Bronchial epithelial cell (primary cell): Measurements from ENCODE around the gene CLCN1. TPM values are rescaled to one million over a fixed set of nuclear protein-coding genes. Genes with fewer than 3 reads are reported as not detected.
A peak's percentile ranks its signal among the peaks of the same experiment; 100 is the strongest.

Experiments
- DNase-seq: peaks from one replicate; pipeline ENCODE4 v3.0.0-alpha.2; 2010; ENCODE audit warnings: low read depth
- FAIRE-seq: peaks from 2 replicates; lab custom pipeline; 2011; peaks lifted over from hg19 to GRCh38; lab: Jason Lieb, UNC
- H3K27me3 ChIP-seq: 2 replicates; pipeline ENCODE4 v1.5.1; 2011; ENCODE audit warnings: low read length; ENCODE audit not compliant: control insufficient read depth, insufficient read depth
- H3K36me3 ChIP-seq: 2 replicates; pipeline ENCODE4 v1.5.1; 2011; ENCODE audit warnings: low read length; ENCODE audit not compliant: control insufficient read depth, insufficient read depth
- H3K4me3 ChIP-seq: 2 replicates; pipeline ENCODE4 v1.5.1; 2011; ENCODE audit warnings: mild to moderate bottlenecking, low read depth, low read length, control low read depth
- CTCF ChIP-seq: IDR thresholded peaks from 2 replicates; pipeline ENCODE4 v1.5.1; 2011; ENCODE audit warnings: mild to moderate bottlenecking, moderate library complexity, low read length, control low read depth, inconsistent platforms; ENCODE audit not compliant: insufficient read depth, severe bottlenecking
- total RNA-seq: library from RNA; depleted of rRNA; stranded (reverse); fragments of >200 nt; gene quantifications from 2 replicates; pipeline ENCODE4 v1.2.1, GENCODE V29; 2014

Gene CLCN1
- total RNA-seq, 1 donor from 2014 or later = under 0.01 TPM

- no peak overlapping the region for H3K4me3 ChIP-seq
- FAIRE-seq (no peak), DNase-seq (no peak)
- peaks cover 8% of the 10 kb centered on the region for H3K27me3 ChIP-seq
- no peaks in the 10 kb centered on the region for H3K36me3 ChIP-seq
- TF ChIP-seq CTCF = peak; percentile 25
Observed at GRCh38 chr7:143355450-143356385, 39.8 kb downstream of the CLCN1 start.

DNA sequence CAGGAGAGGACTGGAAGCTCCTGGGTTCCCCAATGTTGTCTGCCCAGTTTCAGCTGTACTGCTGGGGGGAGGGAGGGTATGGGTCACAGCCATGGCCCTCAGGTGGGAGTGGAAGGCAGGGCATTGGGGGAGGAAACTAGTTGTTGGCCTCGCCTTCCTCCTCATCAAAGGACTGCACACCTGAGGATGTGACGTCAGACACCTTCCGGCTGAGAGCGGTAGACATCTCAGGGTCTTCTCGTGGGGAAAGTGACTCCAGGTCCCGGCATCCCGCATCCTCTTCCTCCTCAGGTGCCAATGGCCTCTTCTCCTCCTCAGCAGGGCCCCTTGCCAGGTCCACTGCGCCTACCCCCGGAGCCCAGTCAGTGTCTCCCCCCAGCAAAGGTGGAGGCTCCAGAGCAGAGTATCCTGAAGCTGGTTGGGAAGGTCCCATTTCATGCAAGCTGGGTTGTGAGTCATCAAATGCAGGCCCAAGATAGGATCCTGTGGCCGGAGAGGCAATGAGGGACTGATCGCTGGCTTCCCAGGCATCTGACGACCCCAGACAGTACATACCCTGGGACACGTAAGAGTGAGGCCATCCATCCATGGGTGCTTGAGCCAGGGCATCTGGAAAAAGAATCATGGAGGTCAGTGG is 40.6 kb downstream of the CLCN1 start:
- Histone ChIP-seq H3K27me3 (peaks cover 12% of the 10 kb centered on the region), H3K36me3 (no peaks in the 10 kb centered on the region), H3K4me3 (no peak overlapping the region)
- no peak for TF ChIP-seq CTCF
- FAIRE-seq (no peak), DNase-seq (no peak)

DNA sequence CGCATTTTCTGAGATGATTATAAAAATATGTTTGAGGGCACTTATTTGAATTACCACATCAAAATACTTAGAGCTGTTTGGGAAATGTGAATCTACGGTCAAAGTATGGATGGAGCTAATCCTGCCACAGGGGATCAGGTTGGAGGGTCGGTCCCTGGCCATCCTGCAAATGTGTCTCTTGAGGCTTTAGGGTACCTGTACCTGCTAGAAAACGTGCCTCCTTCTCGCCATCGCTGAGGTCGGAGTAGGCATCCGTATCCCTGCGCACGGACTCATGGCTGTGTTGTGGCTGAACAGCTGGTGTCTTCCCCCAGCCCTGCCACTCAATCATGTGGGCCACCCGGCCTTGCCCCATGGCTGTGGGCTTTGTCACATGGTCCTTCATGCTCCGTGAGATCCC is 42.7 kb downstream of the CLCN1 start:
- no peaks in the 10 kb centered on the region for H3K36me3 ChIP-seq
- no peak for TF ChIP-seq CTCF
- FAIRE-seq (no peak), DNase-seq (no peak)
- no peak overlapping the region for H3K4me3 ChIP-seq
- peaks cover 21% of the 10 kb centered on the region for H3K27me3 ChIP-seq

GRCh38 chr7:143359771-143360353 is 44.0 kb downstream of the CLCN1 start:
- Histone ChIP-seq H3K36me3 (no peaks in the 10 kb centered on the region), H3K4me3 (no peak overlapping the region), H3K27me3 (peaks cover 24% of the 10 kb centered on the region)
- FAIRE-seq (no peak), DNase-seq (no peak)
- TF ChIP-seq CTCF = no peak

GRCh38 chr7:143360788-143361551 is 45.1 kb downstream of the CLCN1 start:
- Histone ChIP-seq H3K4me3 (no peak overlapping the region), H3K27me3 (peaks cover 24% of the 10 kb centered on the region), H3K36me3 (no peaks in the 10 kb centered on the region)
- DNase-seq (no peak), FAIRE-seq (no peak)
- no peak for TF ChIP-seq CTCF
